Activated CD8-positive, alpha-beta T cell treated with anti-CD3 and anti-CD28 coated beads for 36 hours (primary cell): ENCODE results near the gene MTCH2. TPM values are rescaled to one million over a fixed set of nuclear protein-coding genes. Genes with fewer than 3 reads are reported as not detected.

ENCODE experiments used
- ATAC-seq: fragments of 200-7000 bp; cut with Tn5 transposase; one replicate; pipeline ENCODE4 v1.10.0; 2021; ENCODE audit warnings: mild to moderate bottlenecking, moderate library complexity
- CTCF ChIA-PET: fragments of 350-600 bp; sonication (Branson Sonifier 250); formaldehyde crosslinking; loops from one replicate; lab custom pipeline; 2021; ENCODE audit warnings: antibody characterized with exemption; lab: Charles Lee
- POLR2A ChIA-PET: fragments of 350-600 bp; sonication (Branson Sonifier 250); formaldehyde crosslinking; loops from one replicate; lab custom pipeline; 2021; ENCODE audit warnings: antibody characterized with exemption; lab: Charles Lee
- DNase-seq: peaks from one replicate; pipeline ENCODE4 v3.0.0-alpha.2; 2020
- H3K27ac Mint-ChIP-seq: one replicate; pipeline ENCODE4 v1.8.0; 2021; ENCODE audit warnings: mild to moderate bottlenecking, mixed read lengths
- H3K27me3 Mint-ChIP-seq: one replicate; pipeline ENCODE4 v1.8.0; 2021; ENCODE audit warnings: mixed read lengths
- H3K36me3 Mint-ChIP-seq: one replicate; pipeline ENCODE4 v1.8.0; 2021; ENCODE audit warnings: low read depth, mixed read lengths
- H3K4me1 Mint-ChIP-seq: one replicate; pipeline ENCODE4 v1.8.0; 2021; ENCODE audit warnings: low read depth, mixed read lengths
- H3K4me3 Mint-ChIP-seq: one replicate; pipeline ENCODE4 v1.8.0; 2021; ENCODE audit warnings: mild to moderate bottlenecking, moderate library complexity, mixed read lengths
- H3K9me3 Mint-ChIP-seq: one replicate; pipeline ENCODE4 v1.8.0; 2021; ENCODE audit warnings: mixed read lengths
- CTCF ChIP-seq: fragments of 200-600 bp; IDR thresholded peaks from one replicate; pipeline ENCODE4 v1.8.0; 2022; ENCODE audit warnings: antibody characterized with exemption, mild to moderate bottlenecking
- intact Hi-C: fragments of 100-400 bp; cut with micrococcal nuclease; formaldehyde crosslinking; loops from one replicate; pipeline ENCODE4 v1.10.0; 2022
- total RNA-seq, 2 experiments: library from RNA; stranded (reverse); gene quantifications; one replicate each; pipeline ENCODE4 v1.2.3, GENCODE V29; 2021

Gene MTCH2
- total RNA-seq, 2 experiments from 2014 or later = 144 to 145 TPM

- DNase-seq (no peak), ATAC-seq (no peak)
- peaks cover 29% of the 10 kb centered on the region for H3K27me3 Mint-ChIP-seq
- H3K36me3 Mint-ChIP-seq = no peaks in the 10 kb centered on the region
- H3K4me3 Mint-ChIP-seq = no peak overlapping the region
- CTCF ChIA-PET = no interaction called here
- H3K9me3 Mint-ChIP-seq = no peaks in the 10 kb centered on the region
- TF ChIP-seq CTCF = no peak
- peaks cover 5% of the 10 kb centered on the region for H3K4me1 Mint-ChIP-seq
- H3K27ac Mint-ChIP-seq = no peak overlapping the region
- intact Hi-C loops = no loop called here
- POLR2A ChIA-PET = interaction anchor here (0.8 to 2.0 kb wide), 3 partner anchors 14 to 23 kb away, joined by 3 to 5 read pairs (median 5); partner anchors contain the start of genes KBTBD4 and NDUFS3
These were observed 48.8 kb downstream of the MTCH2 start for GRCh38 chr11:47593492-47593933.

GRCh38 chr11:47592970-47593369, 49.4 kb downstream of the MTCH2 start:
- Mint-ChIP-seq H3K4me1 (peaks cover 5% of the 10 kb centered on the region), H3K9me3 (no peaks in the 10 kb centered on the region), H3K4me3 (no peak overlapping the region), H3K27ac (no peak overlapping the region), H3K27me3 (peaks cover 29% of the 10 kb centered on the region), H3K36me3 (no peaks in the 10 kb centered on the region)
- no peak for ATAC-seq
- no peak for TF ChIP-seq CTCF
- DNase-seq = no peak
- POLR2A ChIA-PET = interaction anchor here (1.3 to 2.0 kb wide), 3 partner anchors 11 to 19 kb away, joined by 3 to 5 read pairs (median 3); partner anchors contain the start of genes KBTBD4 and NDUFS3
- intact Hi-C loops = no loop called here
- CTCF ChIA-PET = no interaction called here

- peaks cover 5% of the 10 kb centered on the region for H3K4me1 Mint-ChIP-seq
- no peak overlapping the region for H3K4me3 Mint-ChIP-seq
- ATAC-seq (peak; percentile 47), DNase-seq (no peak)
- CTCF ChIA-PET = interaction anchor here (1.3 kb wide), 1 partner anchor 10 kb away, joined by 3 read pairs; no protein-coding TSS in a partner anchor
- H3K36me3 Mint-ChIP-seq = no peaks in the 10 kb centered on the region
- intact Hi-C loops = no loop called here
- POLR2A ChIA-PET = interaction anchor here (0.7 to 1.5 kb wide), 3 partner anchors 10 to 19 kb away, joined by 3 to 4 read pairs (median 3); no protein-coding TSS in a partner anchor
- no peak for TF ChIP-seq CTCF
- peaks cover 29% of the 10 kb centered on the region for H3K27me3 Mint-ChIP-seq
- H3K9me3 Mint-ChIP-seq = no peaks in the 10 kb centered on the region
- H3K27ac Mint-ChIP-seq = no peak overlapping the region
These were observed 50.1 kb downstream of the MTCH2 start for GRCh38 chr11:47592251-47592650.

GRCh38 chr11:47591764-47592163, 50.6 kb downstream of the MTCH2 start:
- Mint-ChIP-seq H3K27me3 (peaks cover 29% of the 10 kb centered on the region), H3K27ac (no peak overlapping the region), H3K4me1 (peaks cover 5% of the 10 kb centered on the region), H3K4me3 (no peak overlapping the region), H3K36me3 (no peaks in the 10 kb centered on the region), H3K9me3 (no peaks in the 10 kb centered on the region)
- ATAC-seq (peak; percentile 50), DNase-seq (no peak)
- no peak for TF ChIP-seq CTCF
- POLR2A ChIA-PET = interaction anchor here (1.5 kb wide), 1 partner anchor 10 kb away, joined by 3 read pairs; no protein-coding TSS in a partner anchor
- intact Hi-C loops = no loop called here
- CTCF ChIA-PET = interaction anchor here (1.3 kb wide), 1 partner anchor 10 kb away, joined by 3 read pairs; no protein-coding TSS in a partner anchor

GRCh38 chr11:47589977-47590861, 52.1 kb downstream of the MTCH2 start:
- Mint-ChIP-seq H3K9me3 (no peaks in the 10 kb centered on the region), H3K4me3 (no peak overlapping the region), H3K27me3 (peaks cover 25% of the 10 kb centered on the region), H3K36me3 (no peaks in the 10 kb centered on the region), H3K4me1 (peaks cover 5% of the 10 kb centered on the region), H3K27ac (no peak overlapping the region)
- CTCF ChIA-PET = no interaction called here
- intact Hi-C loops = no loop called here
- ATAC-seq = no peak
- DNase-seq = no peak
- POLR2A ChIA-PET = no interaction called here
- no peak for TF ChIP-seq CTCF
